Endothelial cell (in vitro differentiated cells): Measurements from ENCODE around the gene HSD11B2. TPM values are rescaled to one million over a fixed set of nuclear protein-coding genes. Genes with fewer than 3 reads are reported as not detected.

ENCODE experiments used
- DNase-seq: peaks from one replicate; pipeline ENCODE4 v3.0.0; 2021; ENCODE audit warnings: low spot score
- H3K27ac Mint-ChIP-seq: one replicate; pipeline ENCODE4 v1.8.0; 2021; ENCODE audit warnings: mixed read lengths, inconsistent platforms; ENCODE audit not compliant: unreplicated experiment
- H3K27me3 Mint-ChIP-seq: one replicate; pipeline ENCODE4 v1.8.0; 2021; ENCODE audit warnings: mild to moderate bottlenecking, moderate library complexity, mixed read lengths, inconsistent platforms; ENCODE audit not compliant: unreplicated experiment
- H3K36me3 Mint-ChIP-seq: one replicate; pipeline ENCODE4 v1.8.0; 2021; ENCODE audit warnings: mild to moderate bottlenecking, low read depth, mixed read lengths, inconsistent platforms; ENCODE audit not compliant: unreplicated experiment
- H3K4me1 Mint-ChIP-seq: one replicate; pipeline ENCODE4 v1.8.0; 2021; ENCODE audit warnings: mild to moderate bottlenecking, mixed read lengths, inconsistent platforms; ENCODE audit not compliant: unreplicated experiment
- H3K4me3 Mint-ChIP-seq: one replicate; pipeline ENCODE4 v1.8.0; 2021; ENCODE audit warnings: mild to moderate bottlenecking, mixed read lengths, inconsistent platforms; ENCODE audit not compliant: unreplicated experiment
- H3K9me3 Mint-ChIP-seq: one replicate; pipeline ENCODE4 v1.8.0; 2021; ENCODE audit warnings: mixed read lengths, inconsistent platforms; ENCODE audit not compliant: unreplicated experiment
- CTCF ChIP-seq: fragments of 200-600 bp; sonication (generic); IDR thresholded peaks from one replicate; pipeline ENCODE4 v1.5.0; 2021; ENCODE audit warnings: antibody characterized with exemption; ENCODE audit not compliant: unreplicated experiment
- total RNA-seq: library from RNA; stranded (reverse); fragmentation: NEBNext Ultra II Directional; extraction: Animal tissue kit (Norgen Biotek cat#: 25700); gene quantifications from one replicate; pipeline ENCODE4 v1.2.1, GENCODE V29; 2021; ENCODE audit not compliant: unreplicated experiment

The HSD11B2 gene
- total RNA-seq, 1 donor from 2014 or later: 3.3 TPM

- no peaks in the 10 kb centered on the region for H3K9me3 Mint-ChIP-seq
- peak; percentile 57 for DNase-seq
- peaks cover 18% of the 10 kb centered on the region for H3K27me3 Mint-ChIP-seq
- H3K36me3 Mint-ChIP-seq: no peaks in the 10 kb centered on the region
- no peak overlapping the region for H3K4me3 Mint-ChIP-seq
- H3K4me1 Mint-ChIP-seq: no peaks in the 10 kb centered on the region
- no peak for TF ChIP-seq CTCF
- no peak overlapping the region for H3K27ac Mint-ChIP-seq
These were observed 34.5 kb upstream of the HSD11B2 start for GRCh38 chr16:67396159-67397035.

GRCh38 chr16:67397036-67397801 lies 33.7 kb upstream of the HSD11B2 start:
- Mint-ChIP-seq H3K27me3 (peaks cover 13% of the 10 kb centered on the region), H3K4me3 (no peak overlapping the region), H3K4me1 (no peaks in the 10 kb centered on the region), H3K27ac (peak overlapping the region; percentile 18), H3K36me3 (no peaks in the 10 kb centered on the region), H3K9me3 (no peaks in the 10 kb centered on the region)
- no peak for TF ChIP-seq CTCF
- DNase-seq: no peak

- Mint-ChIP-seq H3K4me3 (no peak overlapping the region), H3K27ac (no peak overlapping the region), H3K4me1 (peaks cover 3% of the 10 kb centered on the region), H3K27me3 (peaks cover 7% of the 10 kb centered on the region), H3K36me3 (no peaks in the 10 kb centered on the region), H3K9me3 (no peaks in the 10 kb centered on the region)
- DNase-seq: no peak
- TF ChIP-seq CTCF: no peak
These were observed 32.9 kb upstream of the HSD11B2 start for GRCh38 chr16:67397812-67398545.

- H3K27me3 Mint-ChIP-seq: peaks cover 9% of the 10 kb centered on the region
These were observed 32.2 kb upstream of the HSD11B2 start for GRCh38 chr16:67398546-67399217.

More at GRCh38 chr16:67398546-67399217, 32.2 kb upstream of the HSD11B2 start:
- Mint-ChIP-seq H3K9me3 (no peaks in the 10 kb centered on the region), H3K27ac (no peak overlapping the region), H3K4me1 (peaks cover 7% of the 10 kb centered on the region), H3K4me3 (no peak overlapping the region), H3K36me3 (peaks cover 3% of the 10 kb centered on the region)
- TF ChIP-seq CTCF: no peak
- DNase-seq: no peak
